Motor neuron (in vitro differentiated cells): ENCODE results near the gene IP6K2. TPM values are rescaled to one million over a fixed set of nuclear protein-coding genes. Genes with fewer than 3 reads are reported as not detected.
A peak's percentile ranks its signal among the peaks of the same experiment; 100 is the strongest.

Source experiments
- ATAC-seq, 8 experiments: fragments of 200-7000 bp; cut with Tn5 transposase; replicated peaks in 6 of 8; 2 replicates each; pipeline ENCODE4 v1.8.0; 2021; ENCODE audit warnings: mild to moderate bottlenecking in 8 of 8, moderate library complexity in 8 of 8
- H3K27ac ChIP-seq, 2 donors: fragments of 250-450 bp; sonication (Bioruptor Pico); 2 replicates each; pipeline ENCODE4 v1.9.0; 2021; ENCODE audit warnings: antibody characterized with exemption in 2 of 2, mild to moderate bottlenecking in 2 of 2, moderate library complexity in 1 of 2
- H3K4me1 ChIP-seq, 2 donors: fragments of 250-450 bp; sonication (Bioruptor Pico); replicated peaks in 1 of 2; 2 replicates each; pipeline ENCODE4 v1.6.1; 2021; ENCODE audit warnings: antibody characterized with exemption in 2 of 2, mild to moderate bottlenecking in 2 of 2, moderate library complexity in 1 of 2
- H3K4me3 ChIP-seq, 5 donors: fragments of 250-450 bp; sonication (Bioruptor Pico); 2 replicates each; pipeline ENCODE4 v1.9.0; 2021; ENCODE audit warnings: antibody characterized with exemption in 5 of 5, mild to moderate bottlenecking in 5 of 5, moderate library complexity in 4 of 5
- WGBS, 10 experiments: fragments of 450-650 bp; shearing (Covaris generic); methylation state at CpG; one replicate each; pipeline ENCODE4 v1.0.0; 2022; 5-methylcytosine and 5-hydroxymethylcytosine counted together
- in situ Hi-C, 9 experiments: fragments of 400-800 bp; cut with MboI; loops; one replicate each; pipeline ENCODE4 v1.15.0; 2021; ENCODE audit warnings: low sequenced_read_pairs in 9 of 9, low pct_unique_long_range_greater_than_20kb in 2 of 9; ENCODE audit not compliant: unreplicated experiment in 9 of 9
- total RNA-seq, 8 experiments: library from RNA; unstranded; fragments of 300-600 nt; gene quantifications; 2 replicates each; pipeline versions ENCODE4 v1.2.3 to v1.2.4, GENCODE V29; 2022

Gene IP6K2
- total RNA-seq, 8 experiments from 2014 or later = 81.9 to 215 (median 154) TPM

DNA sequence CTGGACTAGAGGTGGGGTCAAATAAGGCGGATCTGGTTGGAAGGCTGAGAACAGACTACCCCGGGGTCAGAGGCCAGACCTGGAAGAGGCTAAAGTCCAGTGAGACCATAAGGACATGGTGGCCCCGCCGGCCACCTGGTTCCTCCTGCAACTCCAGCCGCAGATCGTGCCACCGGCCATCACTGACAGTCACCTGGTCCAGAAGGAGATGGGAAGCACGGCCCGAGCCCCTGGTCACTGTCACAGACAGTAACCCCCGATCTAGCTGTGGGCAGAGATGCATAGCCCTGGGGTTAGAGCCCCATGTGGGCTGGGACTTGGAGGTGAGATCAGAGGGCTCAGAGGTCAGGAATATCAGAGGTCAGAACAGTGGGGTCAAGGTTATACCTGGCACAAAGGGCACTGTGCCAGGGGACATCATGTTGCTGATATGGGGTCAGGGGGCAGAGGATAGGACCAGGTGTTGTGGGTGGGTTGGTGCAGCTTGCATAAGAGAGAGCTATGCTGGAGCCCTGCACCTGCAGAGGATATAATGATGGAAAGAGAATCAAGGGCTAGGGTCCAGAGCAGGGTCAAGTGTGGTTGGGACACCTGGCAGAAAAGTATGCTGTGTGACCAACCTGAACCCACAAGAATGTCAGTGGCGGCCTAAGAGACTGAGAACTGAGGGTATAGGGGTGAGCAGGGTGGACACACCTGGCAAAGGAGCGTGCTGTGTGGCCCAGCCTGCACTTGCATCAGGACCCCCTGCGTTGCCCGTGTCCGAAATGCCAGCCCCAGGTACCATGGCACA, 63.9 kb downstream of the IP6K2 start:
- no peak for ATAC-seq
- Histone ChIP-seq H3K27ac (no peak overlapping the region), H3K4me1 (peaks cover 17 to 19% of the 10 kb centered on the region in 2 donors), H3K4me3 (no peak overlapping the region)
- in situ Hi-C loops = no loop called here
- WGBS, 10 experiments = 88 to 100% (median 97%) methylated on average over 1 to 8 of the region's 15 CpGs; no CpG with 5 or more reads in 4 of the 10 experiments

DNA sequence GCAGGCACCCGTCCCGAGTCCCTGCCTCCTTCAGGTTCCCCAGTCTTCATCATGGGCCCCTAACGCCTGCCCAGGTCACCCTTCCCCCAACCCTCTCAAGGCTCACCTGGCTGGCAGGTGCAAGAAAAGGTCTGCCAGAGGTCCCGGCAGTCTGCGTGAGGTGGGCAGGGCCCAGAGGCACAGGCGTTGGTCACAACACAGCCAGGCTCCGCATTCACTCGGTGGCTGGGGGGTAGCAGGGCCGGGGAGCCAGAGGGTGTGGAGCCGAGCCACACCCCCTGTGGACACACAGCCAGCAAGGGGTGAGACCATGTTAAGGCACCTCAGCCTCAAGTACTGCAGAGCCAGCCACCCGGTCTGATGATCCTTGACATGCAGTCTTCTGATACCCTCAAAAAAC, 65.2 kb downstream of the IP6K2 start:
- H3K27ac ChIP-seq = no peak overlapping the region
- in situ Hi-C loops = no loop called here
- no peak overlapping the region for H3K4me3 ChIP-seq
- peak in 1 of 8 experiments; percentile 6 for ATAC-seq
- peaks cover 8 to 11% of the 10 kb centered on the region in 2 donors for H3K4me1 ChIP-seq
- WGBS, 10 experiments = 30 to 100% (median 50%) methylated on average over 1 to 6 of the region's 11 CpGs; no CpG with 5 or more reads in 6 of the 10 experiments

DNA sequence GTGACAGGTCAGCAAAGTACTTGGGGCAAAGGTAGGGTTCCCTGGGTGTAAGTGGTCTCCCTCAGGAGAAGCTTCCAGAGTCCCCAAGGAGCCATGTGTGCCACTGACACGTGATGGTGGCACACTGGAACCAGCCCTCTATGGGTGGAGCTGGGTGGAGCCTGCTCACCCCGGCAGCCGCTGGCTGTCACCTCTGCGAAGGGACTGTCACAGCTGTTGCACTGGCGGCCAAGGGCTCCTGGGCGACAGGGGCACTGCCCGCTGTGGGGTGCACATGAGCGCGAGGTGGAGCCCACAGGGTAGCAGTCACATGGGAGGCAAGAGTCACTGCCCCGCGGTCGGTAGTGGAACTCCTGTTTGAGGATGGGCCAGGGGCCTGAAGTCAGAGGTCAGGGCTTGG, 66.3 kb downstream of the IP6K2 start:
- H3K4me1 ChIP-seq = peaks cover 3 to 5% of the 10 kb centered on the region in 2 donors
- no peak overlapping the region for H3K4me3 ChIP-seq
- H3K27ac ChIP-seq = no peak overlapping the region
- in situ Hi-C loops = no loop called here
- 71 to 94% (median 86%) methylated on average over 3 to 11 of the region's 12 CpGs; no CpG with 5 or more reads in 6 of the 10 experiments for WGBS, 10 experiments
- ATAC-seq = no peak

DNA sequence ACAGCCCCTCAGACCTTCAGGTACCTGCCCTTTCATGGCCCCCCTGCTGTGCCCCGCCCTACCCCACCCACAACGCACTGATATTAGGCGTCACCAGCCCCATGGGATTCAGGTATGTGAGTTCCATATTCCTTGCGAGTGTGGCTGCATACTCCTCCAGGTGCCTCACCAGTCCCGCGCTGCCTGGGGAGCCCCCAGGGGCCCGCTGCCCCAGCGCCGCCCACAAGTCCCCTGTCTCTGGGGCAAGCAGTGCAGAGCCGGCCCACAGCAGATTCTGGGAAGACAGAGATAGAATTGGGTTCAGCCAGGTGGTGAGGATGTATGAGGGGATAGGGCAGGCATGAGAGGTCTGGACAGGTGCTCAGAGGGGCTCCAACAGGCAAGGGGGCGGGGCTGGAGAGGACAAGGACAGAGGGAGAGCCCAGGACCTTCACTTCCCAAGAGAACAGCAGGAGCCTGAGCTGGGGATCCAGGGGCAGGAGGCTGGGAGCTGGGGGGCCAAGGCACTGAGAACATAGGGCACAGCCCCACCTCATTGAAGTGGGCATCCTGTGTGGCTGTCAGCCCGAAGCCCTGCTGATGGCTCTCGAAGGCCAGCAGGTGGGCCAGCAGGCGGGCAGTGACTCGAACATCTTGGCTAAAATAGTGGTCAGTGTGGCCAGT, 68.7 kb downstream of the IP6K2 start:
- no peak overlapping the region for H3K4me3 ChIP-seq
- no peak overlapping the region for H3K27ac ChIP-seq
- no peak for ATAC-seq
- in situ Hi-C loops = no loop called here
- H3K4me1 ChIP-seq = no peaks in the 10 kb centered on the region
- 70 to 100% (median 85%) methylated on average over 1 to 2 of the region's 15 CpGs; no CpG with 5 or more reads in 6 of the 10 experiments for WGBS, 10 experiments

DNA sequence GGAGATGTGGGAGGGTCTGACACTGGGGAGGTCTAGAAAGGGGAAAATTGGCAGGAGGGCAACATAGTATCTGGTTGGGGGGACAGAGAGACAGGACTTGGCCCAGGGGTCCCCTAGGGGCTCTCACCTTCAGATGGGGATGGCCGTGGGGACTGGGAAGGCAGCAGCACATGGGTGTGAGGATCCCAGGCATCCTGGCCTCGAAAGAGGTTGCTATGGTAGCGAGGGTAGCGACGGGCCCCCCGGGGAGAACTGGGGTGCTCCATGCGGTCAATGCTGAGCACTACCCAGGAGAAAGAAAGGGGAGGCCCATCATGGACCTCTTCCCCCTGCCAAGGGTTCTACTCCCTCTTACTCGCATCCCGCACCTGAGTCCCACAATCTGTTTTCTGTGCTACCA, 69.3 kb downstream of the IP6K2 start:
- Histone ChIP-seq H3K4me1 (no peaks in the 10 kb centered on the region), H3K4me3 (no peak overlapping the region), H3K27ac (no peak overlapping the region)
- in situ Hi-C loops = no loop called here
- WGBS, 10 experiments = 92% methylated on average over 2 of the region's 9 CpGs; no CpG with 5 or more reads in 9 of the 10 experiments
- ATAC-seq = no peak

DNA sequence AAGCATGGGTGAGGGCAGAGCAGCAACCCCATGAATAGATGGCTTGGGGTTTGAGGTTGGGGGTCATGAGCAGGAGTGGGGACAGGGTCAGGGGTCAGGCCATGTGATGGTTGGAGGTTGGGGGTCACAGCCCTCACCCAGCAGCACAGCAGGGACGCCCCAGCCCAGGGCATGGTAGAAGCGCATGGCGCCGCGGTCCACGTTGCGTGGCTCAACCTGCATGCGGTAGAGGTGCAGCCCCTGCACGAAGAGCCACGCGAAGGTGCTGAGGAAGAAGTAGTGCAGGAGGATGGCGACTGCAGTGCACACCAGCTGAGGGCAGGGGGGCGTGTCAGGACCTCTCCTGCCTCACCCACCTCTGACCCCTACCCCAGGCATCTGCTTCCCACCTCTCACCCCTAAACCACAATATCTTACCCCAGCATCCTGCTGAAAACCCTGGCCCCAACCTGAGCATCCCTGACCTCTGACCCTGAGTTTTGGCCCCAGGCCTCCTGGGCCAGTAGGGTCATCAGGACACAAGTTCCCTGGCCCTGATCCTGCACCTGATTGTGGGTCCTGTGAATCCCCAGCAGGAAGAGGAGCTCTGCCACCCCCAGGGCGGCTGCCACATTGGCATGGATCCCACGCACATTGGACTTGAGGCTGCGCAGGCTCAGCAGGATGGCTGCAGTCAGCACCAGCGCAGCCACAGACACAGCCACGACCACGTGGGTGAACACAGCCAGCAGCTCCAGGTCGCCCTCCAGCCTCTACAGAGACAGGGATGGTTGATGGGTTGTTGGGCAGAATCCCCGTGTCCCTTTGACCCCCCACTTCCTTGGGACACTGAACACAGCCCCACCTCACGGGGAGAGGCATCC, 71.9 kb downstream of the IP6K2 start:
- WGBS, 10 experiments = 48 to 92% (median 80%) methylated on average over 1 to 9 of the region's 22 CpGs; no CpG with 5 or more reads in 7 of the 10 experiments
- ATAC-seq = no peak
- no peaks in the 10 kb centered on the region for H3K4me1 ChIP-seq

DNA sequence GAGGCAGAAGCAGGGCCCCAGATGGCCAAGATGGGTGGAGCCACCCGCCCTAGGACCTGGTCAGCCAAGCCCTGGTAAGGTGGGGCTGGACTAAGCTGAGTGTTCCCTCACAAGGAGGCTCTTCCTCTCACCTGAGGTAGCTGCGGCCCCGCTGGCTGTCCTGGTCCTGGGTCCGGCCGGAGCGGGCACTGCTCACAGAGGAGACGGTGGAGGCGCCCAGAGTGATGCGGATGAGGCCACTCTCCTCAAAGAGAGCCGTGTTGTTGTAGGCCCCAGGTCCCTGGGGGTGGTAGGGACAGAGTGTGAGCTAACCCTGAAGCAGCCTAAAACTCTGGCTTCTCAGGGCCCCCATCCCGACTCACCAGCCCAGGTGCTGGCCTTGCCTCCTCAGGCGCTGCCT, 74.4 kb downstream of the IP6K2 start:
- WGBS, 10 experiments = 83 to 100% (median 95%) methylated on average over 2 to 5 of the region's 12 CpGs; no CpG with 5 or more reads in 6 of the 10 experiments
- Histone ChIP-seq H3K27ac (no peak overlapping the region), H3K4me1 (no peaks in the 10 kb centered on the region), H3K4me3 (no peak overlapping the region)
- in situ Hi-C loops = no loop called here
- ATAC-seq = peak in 1 of 8 experiments; percentile 23

More for the DNA sequence above, 71.9 kb downstream of the IP6K2 start:
- H3K27ac ChIP-seq = no peak overlapping the region
- no peak overlapping the region for H3K4me3 ChIP-seq
- in situ Hi-C loops = no loop called here

DNA sequence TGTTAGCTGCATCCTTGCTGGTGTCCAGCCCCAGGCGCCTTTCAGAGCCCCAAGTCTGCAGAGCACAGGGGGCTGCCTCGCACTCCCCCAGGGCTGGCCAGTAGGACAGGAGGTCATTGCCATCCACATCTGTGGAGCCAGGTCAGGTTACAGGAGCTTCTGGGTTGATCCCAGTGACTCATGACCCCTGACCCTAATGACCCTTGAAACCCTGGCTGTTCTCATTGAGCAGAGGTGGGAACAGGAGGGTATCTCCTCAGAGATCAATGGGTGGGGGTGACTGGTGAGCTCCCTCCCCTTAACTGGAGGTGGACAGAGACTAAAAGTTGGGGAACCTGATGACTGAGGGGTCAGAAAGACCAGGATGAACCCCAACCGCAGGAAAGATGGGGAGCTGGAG, 75.6 kb downstream of the IP6K2 start:
- H3K4me1 ChIP-seq = peaks cover 2% of the 10 kb centered on the region in 2 donors
- 47 to 100% (median 96%) methylated on average over 1 to 2 of the region's 3 CpGs; no CpG with 5 or more reads in 6 of the 10 experiments for WGBS, 10 experiments
- no peak overlapping the region for H3K4me3 ChIP-seq
- H3K27ac ChIP-seq = no peak overlapping the region
- in situ Hi-C loops = no loop called here
- no peak for ATAC-seq

DNA sequence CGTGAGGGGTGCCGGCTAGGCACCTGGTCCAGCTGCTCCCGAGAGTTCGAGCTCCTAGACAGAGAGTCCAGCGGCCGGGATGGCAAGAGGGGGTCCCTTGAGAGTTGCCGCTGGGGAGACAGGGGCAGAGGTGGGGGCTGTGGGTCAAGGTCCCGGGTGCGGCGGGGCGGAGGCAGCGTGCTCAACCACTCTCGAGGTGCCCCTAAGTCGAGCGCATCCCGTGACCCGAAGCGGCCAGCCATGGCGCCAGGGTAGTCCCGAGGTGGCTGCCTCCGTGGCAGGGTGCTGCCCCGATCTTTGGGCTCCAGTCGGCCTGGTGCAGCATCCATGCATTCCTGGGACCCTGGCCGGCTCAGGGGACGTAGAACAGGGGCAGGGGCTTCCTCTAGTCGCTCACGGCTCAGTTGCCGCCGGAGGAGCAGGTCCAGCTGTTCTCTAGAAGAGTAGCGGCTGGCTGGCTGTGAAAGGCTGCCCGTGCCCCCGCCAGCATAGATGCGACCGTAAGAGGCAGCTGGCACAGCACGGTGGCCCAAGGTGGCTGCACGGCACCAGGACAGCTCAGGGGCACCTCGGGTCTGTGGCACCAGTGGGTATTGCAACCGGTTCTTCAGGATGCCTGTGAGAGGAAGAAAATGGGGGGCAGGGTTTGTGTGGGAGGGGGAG, 76.9 kb downstream of the IP6K2 start:
- Histone ChIP-seq H3K4me1 (peaks cover 5 to 10% of the 10 kb centered on the region in 2 donors), H3K27ac (no peak overlapping the region), H3K4me3 (no peak overlapping the region)
- ATAC-seq = no peak
- in situ Hi-C loops = no loop called here
- 77 to 80% methylated on average over 3 of the region's 38 CpGs; no CpG with 5 or more reads in 8 of the 10 experiments for WGBS, 10 experiments

Other genes with a start within 250 kb of the IP6K2 start
- 100 to 1,000 TPM in 2 of 8 experiments, 10 to 100 TPM in 6; 70.4 to 252 (median 93.4) TPM for gene SHISA5, start 213.0 kb downstream of the IP6K2 start, total RNA-seq
- 10 to 100 TPM in 5 of 8 experiments, 1 to 10 TPM in 3; 3.1 to 36.0 (median 10.4) TPM for gene PFKFB4, start 160.4 kb downstream of the IP6K2 start, total RNA-seq
- gene UCN2, start 153.4 kb downstream of the IP6K2 start, total RNA-seq = under 1 TPM; 0.11 to 0.66 (median 0.41) TPM
- gene COL7A1, start 121.9 kb downstream of the IP6K2 start, total RNA-seq = 10 to 100 TPM in 5 of 8 experiments, 1 to 10 TPM in 3; 7.0 to 27.9 (median 13.0) TPM
- gene UQCRC1, start 107.6 kb downstream of the IP6K2 start, total RNA-seq = 100 to 1,000 TPM; 184 to 306 (median 226) TPM
- gene TMEM89, start 95.5 kb downstream of the IP6K2 start, total RNA-seq = not detected
- 10 to 100 TPM in 4 of 8 experiments, 1 to 10 TPM in 4; 7.1 to 27.0 (median 10.1) TPM for gene SLC26A6, start 81.8 kb downstream of the IP6K2 start, total RNA-seq
- gene CELSR3, start 54.3 kb downstream of the IP6K2 start, total RNA-seq = 10 to 100 TPM in 5 of 8 experiments, 1 to 10 TPM in 2, under 1 TPM in 1; 0.97 to 53.4 (median 23.0) TPM
- 10 to 100 TPM in 7 of 8 experiments, 1 to 10 TPM in 1; 9.8 to 22.4 (median 13.6) TPM for gene NCKIPSD, start 31.3 kb downstream of the IP6K2 start, total RNA-seq
- gene PRKAR2A, start 130.7 kb upstream of the IP6K2 start, total RNA-seq = 10 to 100 TPM; 20.2 to 51.9 (median 41.5) TPM
- gene SLC25A20, start 181.7 kb upstream of the IP6K2 start, total RNA-seq = 10 to 100 TPM in 7 of 8 experiments, 1 to 10 TPM in 1; 7.8 to 22.6 (median 17.9) TPM
- gene ARIH2, start 201.6 kb upstream of the IP6K2 start, total RNA-seq = 100 to 1,000 TPM in 2 of 8 experiments, 10 to 100 TPM in 6; 42.4 to 111 (median 68.1) TPM